Measurements from ENCODE around the gene ELF2.
A peak's percentile ranks its signal among the peaks of the same experiment; 100 is the strongest.
"Not testable (repeated sequence)": the region's sequence is repeated elsewhere in the genome, so short reads cannot be mapped to it uniquely, and the experiment has no call there.

ELF2 gene

DNA sequence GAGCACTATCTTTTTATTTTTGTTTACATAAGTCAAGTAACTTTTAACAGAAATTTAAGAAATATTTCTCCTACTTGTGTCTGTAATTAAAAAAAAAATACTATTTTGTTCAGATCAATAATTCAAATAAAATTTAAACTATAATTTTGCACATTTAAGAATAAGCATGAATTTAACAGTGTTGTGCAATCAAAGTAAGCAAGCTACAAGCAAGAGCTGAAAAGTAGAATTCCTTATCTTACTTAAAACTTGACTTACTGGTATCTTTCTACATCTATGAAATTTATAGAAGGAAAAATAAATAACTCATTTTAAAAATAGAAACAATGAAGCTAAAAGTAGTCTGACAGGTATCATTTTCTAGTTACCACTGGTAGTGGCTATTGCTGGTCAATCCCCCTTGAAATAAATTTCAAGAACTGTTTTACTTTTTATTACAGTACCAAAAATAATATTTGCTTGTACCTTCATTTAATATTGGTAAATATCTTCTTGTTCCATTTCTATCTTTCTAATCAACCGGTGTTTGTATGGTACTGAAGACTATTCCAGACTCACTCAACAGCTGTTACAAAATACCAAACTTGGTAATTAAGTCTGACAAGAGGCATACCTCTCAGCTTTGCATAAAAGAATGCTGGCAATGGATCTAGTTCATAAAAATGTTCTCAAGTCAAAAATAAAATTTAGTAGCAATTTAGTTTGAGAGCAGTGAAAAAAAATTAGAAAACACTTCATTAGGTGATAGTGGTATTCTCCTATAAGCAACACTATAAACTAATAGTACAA is 99.3 kb downstream of the ELF2 start:
- no peak for DNase-seq (ENCODE audit: low spot score)

DNA sequence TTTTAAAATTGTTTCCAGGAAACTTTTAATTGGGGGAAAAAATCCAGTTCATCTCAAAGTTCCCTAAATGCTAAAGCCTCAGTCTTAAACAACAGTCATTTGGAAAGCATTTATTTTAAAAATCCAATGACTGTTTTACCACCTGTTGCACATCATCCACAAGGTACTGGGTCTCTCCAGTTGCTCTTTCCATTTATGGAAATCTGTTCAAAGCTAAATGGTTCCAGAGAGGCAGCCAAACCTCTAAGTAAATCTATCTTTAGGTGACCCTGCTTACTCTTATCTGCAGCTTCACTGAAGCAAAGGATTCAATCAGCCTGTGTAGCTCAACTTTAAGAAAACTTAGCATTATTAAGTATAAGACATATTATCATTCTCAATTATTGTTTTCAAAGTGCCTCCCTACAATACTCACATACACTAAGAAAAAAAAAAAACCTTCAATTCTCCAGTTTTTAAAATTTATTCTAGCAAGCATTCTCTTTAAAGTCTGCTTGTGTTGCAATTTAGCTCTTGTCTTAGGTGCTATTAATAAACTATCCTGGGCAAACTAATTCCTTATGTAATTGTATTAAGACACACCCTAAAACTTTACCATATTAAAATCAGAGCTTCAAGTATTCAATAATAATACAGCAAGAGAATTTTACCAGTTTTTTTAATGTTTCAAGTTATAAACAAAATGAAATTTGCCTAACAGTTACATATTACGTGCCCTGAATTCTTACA is 100.8 kb downstream of the ELF2 start:
- no peak for DNase-seq (ENCODE audit: low spot score)

DNA sequence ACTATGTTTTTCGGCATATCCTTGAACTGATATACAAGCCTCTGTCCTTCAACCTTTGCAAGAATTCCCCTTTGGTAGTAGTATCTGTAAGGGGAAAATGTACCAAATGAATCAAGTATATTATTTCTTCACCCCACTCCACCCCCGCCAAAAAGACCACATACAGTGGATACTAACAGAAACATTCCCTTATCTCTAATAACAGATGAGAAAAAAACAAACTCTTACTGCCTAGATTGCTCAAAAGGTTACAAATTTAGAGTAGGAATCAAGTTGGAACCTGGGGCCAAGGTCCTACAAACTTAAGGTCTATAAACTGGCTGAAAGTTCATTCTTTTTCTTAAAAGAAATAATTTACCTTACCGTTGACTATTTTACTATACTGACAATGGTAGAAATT is 116.4 kb downstream of the ELF2 start:
- no peak for DNase-seq (ENCODE audit: low spot score)

DNA sequence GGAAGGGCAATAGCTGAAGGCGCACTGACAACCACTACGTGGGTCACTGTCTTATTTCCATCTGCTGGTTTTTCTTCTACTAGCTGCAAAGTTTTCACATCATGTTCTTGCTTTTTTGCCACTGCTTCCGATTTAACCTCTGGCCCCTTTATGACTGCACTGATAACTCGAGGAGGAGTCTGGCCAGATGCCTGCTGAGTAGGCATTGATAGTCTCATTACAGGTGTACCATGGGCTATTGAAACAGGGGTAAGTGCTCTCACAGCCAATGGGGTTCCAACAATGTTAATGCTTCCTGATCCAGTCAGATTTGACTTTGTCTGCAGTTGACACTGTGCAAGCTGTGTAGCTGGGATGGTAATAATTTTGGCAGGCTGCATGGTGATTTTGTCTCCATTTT is 118.0 kb downstream of the ELF2 start:
- not testable (repeated sequence) for DNase-seq (ENCODE audit: low spot score)

DNA sequence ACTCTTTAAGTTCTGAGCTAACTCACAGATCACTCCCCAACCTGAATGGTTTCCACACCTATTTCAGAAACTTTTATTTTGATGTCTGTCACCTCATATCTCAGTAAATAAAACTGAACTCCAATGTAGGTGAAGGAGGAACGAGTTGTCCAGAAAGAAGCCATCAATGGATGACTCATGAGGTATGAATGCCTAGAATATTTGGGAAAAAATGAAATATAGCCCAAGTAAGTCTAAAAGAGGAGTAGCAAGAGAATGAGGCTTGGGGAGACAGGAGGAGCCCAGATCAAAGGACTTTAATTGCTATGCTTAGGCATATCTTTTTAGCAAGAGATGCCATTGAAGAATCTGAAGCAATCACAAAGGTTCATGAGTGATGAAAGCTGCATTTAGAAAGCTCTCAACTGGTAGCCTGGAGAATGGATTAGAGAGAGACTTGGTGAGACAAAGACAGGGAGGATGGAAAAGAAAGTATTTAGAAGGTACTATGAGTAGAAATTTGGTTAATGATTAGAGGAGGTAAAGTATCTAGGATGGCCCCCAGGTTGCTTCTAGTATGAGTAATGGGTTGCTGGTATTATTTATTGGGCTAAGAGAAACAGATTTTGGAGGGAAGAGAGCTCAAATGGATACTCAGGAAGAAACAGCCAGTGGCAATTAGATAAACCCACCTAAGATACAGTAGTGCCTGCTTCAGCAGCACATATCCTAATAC is 122.1 kb downstream of the ELF2 start:
- no peak for DNase-seq (ENCODE audit: low spot score)

DNA sequence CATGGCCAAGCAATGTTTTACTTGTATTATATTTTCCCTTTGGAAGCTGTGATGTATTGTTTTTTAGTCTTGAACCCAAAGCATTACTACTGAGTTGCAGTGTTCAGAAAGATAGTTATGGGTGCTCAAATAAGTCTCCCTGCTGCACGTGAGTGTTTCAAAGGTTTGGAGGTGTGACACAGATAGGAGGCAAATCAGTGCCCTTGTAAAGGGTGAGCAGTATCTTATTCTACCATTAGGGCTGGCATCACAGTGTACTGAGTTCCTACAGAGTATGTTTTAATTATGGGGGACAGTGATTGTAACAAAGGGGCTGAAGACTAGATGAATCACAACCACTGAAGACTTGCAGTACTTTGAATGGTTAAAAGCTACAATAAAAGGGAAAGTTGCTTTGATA is 123.1 kb downstream of the ELF2 start:
- no peak for DNase-seq (ENCODE audit: low spot score)

DNA sequence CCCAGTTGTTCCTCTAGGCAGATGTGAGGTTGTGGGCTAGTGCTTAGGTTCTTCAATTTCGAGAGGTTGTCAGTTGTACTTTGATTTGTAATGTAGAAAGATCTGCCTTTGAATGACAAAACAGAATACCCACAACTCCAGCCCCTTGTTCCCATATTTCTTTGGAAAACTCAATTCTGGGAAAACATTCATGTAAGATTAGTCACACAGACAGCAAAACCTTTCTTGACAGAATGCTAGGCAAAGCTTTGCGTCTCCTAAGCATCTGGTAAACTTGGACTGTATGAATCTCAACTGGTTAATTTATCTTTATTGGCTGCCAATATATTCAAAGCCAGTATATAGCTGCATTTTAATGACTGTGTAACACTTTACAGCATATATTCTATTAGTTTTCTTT is 126.6 kb downstream of the ELF2 start:
- DNase-seq (ENCODE audit: low spot score), result no peak

DNA sequence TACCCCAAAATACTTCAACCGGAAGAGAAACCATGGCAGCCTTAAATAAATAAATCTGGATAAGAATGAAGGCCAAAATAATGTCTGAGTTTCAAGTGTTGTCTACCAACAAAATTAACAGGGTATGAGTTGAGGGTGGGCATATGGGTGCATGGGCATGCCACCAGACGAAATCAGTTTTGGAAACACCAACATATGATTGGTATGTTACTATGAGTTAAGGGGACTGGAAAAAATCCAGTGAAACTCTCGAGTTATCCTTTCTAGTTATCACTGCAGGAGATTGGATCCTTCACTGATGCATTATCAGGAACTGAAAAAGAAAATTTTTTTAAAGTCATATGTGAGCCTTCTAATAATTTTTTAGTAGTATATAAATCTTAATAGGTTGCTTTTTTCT is 129.0 kb downstream of the ELF2 start:
- DNase-seq (ENCODE audit: low spot score), result no peak

DNA sequence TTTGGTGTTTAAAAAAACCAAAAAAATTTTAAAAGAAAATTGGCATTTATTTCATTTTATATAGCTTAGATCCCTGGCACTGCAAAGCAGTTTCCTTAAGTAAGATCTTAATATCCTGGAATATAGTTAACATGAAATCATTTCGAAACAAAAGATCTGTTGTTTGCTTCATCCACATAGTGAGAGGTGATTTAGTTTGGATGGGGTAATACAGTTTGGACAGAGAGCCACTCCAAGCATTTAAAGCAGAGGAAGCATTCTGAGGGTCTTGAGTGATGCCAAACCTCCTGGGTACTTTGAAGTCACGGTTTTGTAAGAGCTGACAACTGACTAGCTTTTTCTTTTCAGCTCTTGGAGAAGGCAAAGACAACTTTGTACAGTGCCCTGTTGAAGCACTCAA is 132.7 kb downstream of the ELF2 start:
- DNase-seq (ENCODE audit: low spot score), result no peak

DNA sequence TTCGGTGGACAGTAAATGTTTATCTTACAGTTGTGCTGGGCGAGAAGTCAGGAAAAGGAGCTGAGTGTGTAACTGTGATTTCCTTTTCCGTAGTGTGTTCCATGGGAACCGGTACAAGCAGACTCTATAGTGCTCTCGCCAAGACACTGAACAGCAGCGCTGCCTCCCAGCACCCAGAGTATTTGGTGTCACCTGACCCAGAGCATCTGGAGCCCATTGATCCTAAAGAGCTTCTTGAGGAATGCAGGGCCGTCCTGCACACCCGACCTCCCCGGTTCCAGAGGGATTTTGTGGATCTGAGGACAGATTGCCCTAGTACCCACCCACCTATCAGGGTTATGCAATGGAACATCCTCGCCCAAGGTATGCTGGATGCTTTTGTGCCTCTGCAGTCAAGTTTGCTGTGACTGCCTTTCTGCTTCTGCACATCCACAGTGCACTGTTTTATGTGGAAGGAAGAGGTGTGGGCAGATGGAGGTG is 134.0 kb downstream of the ELF2 start:
- DNase-seq (ENCODE audit: low spot score), result no peak

DNA sequence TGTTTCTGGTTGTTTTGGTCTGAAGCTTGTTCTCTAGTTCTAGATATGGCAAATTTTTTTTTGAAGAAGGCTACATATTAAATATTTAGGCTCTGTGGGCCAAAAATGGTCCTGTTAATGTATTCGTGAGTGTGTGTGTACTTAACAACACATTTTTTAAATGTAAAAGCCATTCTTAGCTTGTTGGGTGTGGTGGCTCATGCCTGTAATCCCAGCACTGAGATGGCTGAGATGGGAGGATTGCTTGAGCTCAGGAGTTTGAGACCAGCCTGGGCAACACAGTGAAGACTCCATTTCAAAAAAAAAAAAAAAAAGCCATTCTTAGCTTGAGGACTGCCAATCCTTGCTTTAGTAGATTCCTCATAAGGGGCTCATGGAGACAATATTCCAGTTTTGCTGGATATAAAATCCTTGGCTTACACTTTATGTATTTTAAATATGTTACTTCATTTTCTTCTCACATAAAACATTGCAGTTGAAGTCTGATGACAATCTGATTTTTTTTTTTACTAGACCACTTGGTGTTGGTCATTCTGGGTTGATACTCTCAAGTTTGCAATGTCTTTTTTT is 138.1 kb downstream of the ELF2 start:
- no peak for DNase-seq (ENCODE audit: low spot score)

DNA sequence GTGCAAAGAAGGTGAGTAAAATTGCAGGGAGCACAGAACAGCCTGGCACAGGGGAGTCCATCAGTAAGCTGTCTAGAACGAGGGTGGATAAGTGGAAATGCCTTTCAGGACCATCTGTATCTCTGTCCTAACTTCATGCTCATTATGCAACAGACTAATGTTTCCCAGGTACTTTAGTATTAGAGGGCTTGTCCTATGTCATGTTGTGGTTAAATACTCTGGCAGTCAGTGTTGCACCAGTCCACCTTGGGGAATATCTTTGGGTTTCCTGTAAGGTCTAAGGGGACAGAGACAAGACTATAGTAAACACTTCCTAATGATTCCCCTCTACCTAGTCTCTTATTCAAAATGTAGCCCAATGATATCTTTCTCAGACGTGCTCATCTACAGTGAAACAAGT is 140.1 kb downstream of the ELF2 start:
- no peak for DNase-seq (ENCODE audit: low spot score)

DNA sequence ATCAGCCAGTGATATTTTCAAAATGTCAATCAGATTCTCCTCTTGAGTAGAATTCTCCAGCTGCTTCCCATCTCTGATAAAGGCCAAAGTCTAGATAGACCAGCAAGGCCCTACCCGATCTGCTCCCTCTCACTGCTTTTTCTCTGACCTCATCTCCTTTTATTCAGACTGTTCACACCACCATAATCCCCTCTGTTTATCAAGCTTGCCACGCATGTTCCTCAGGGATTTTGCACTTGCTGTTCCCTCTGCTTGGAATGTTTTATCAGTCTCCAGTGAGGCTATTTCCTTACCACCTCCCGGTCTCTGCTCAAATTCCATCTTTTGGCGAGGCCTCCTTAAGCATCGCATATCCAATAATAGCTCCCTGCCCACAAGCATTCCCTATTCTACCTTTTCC is 141.4 kb downstream of the ELF2 start:
- no peak for DNase-seq (ENCODE audit: low spot score)

DNA sequence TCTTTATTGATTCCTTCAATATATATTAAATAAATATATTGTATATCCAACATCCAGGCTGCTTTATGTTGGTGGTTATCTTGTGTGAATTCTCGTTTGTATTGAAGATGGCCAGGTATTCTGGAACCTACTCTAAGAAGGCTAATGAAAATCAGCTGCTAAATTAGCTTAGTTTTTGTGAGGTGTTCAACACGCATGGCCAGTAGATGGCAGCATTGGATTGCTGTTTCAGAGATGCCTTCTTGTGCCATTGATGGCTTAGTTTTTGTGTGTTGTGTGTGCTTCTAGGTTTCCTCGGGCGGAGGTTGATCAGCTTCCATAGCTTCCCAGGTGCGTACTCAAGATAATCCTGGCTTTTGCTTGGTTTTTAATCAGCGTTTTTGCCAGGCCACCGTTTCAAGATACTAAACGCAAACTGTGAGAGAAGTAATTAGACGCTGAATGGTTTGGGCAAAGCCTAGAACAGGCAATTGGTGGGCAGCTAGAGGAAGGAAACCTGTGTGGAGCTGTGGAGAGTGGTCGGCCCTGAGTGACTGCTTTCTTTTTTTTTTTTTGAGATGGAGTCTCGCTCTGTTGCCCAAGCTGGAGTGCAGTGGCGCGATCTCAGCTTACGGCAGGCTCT is 146.3 kb downstream of the ELF2 start:
- peak; percentile 83 for DNase-seq (ENCODE audit: low spot score)

DNA sequence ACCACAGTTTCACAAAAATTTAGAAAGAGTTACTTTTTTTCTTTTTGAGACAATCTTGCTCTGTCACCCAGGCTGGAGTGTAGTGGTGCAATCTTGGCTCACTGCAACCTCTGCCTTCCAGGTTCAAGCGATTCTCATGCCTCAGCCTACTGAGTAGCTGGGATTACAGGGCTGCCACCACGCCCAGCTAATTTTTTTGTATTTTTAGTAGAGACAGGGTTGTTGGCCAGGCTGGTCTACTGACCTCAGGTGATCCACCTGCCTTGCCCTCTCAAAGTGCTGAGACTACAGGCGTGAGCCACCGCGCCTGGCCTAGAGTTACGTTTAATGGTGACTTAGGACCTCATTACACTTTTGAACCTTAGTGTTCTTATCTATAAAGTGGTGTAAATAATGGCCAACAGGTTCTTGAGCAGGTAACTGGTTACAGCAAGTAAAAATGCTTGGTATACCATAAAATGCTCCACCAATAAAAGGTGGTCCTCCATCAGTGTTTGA is 147.1 kb downstream of the ELF2 start:
- not testable (repeated sequence) for DNase-seq (ENCODE audit: low spot score)

DNA sequence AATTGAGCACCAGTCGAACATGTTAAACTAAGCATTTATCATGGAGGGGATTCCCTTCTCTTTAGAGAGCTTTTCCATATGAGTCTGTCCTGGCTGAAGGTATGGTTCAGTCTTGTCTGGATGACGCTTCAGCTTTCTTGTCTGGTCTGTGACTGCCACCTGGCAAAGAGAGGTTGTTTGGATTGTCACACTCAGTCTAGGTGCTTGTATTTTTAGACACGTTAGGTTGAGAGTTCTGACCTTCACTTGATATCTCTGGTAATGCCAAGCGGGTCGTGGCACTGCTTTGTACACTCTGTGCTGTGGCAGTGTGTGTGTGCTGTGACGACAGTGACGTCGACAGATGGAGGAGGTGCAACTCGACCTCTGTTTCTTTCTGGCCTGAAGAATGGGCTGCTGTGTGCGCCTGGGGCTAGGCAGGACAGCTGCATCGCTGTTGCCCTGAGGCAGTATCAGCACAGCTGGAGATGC is 148.8 kb downstream of the ELF2 start:
- no peak for DNase-seq (ENCODE audit: low spot score)

DNA sequence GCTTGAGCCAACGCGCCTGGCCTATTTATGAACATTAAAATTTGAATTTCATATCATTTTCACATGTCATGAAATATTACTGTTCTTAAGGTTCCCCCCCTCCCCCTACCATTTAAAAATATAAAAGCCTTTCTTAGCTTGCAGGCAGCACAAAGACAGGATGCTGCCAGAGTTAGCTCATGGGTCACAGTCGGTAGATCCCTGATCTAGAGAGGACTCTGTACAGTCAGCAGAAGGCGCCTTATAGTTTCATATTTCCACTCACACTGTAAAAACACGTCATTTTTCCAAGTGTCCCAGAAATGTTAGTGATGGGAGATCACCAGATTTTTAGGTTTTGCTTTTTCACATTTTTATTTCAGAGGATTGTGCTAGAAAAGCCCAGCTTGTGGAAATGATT is 149.2 kb downstream of the ELF2 start:
- no peak for DNase-seq (ENCODE audit: low spot score)

DNA sequence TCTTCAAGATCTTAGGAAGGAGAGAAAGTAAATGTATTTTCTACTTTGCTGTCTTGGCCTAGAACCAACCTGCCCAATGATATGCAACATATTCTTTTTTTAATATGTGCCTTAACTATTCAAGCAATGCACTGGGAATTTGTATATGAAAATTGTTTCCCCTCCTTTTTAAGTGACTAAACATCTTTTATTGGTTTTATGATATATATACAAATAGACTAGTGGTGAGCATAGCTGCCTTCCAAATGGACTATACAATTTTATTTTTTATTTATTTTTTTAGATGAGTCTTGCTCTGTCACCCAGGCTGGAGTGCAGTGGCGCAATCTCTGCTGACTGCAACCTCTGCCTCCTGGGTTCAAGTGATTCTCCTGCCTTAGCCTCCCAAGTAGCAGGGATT is 151.2 kb downstream of the ELF2 start:
- no peak for DNase-seq (ENCODE audit: low spot score)

DNA sequence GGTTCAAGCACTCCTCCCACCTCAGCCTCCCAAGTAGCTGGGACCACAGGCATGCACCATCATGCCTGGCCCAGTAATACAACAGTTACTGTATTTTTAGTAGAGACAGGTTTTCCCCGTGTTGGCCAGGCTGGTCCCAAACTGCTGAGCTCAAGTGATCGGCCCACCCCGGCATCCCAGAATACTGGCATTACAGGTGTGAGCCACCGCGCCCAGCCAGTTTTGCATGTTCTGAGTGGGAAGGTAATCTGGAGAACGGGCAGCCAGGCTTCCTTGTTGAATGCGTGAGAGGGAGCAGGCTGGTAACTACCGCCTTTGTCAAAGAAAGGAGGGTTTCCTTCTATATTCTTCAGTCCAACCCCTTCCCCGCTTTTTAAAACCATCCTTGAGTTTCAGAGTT is 152.3 kb downstream of the ELF2 start:
- DNase-seq (ENCODE audit: low spot score), result no peak

DNA sequence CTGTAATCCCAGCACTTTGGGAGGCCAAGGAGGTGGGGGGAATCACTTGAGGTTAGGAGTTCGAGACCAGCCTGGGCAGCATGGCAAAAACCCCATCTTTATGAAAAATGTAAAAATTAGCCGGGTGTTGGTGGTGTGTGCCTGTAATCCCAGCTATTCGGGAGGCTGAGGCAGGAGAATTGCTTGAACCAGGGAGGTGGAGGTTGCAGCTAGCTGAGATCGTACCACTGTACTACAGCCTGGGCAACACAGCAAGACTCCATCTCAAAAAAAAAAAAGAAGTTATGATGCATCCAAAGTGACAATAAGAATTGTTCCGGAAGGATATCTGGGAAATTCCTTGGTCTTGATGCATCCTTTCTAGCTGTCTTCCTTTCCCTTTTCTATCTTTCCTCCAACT is 154.2 kb downstream of the ELF2 start:
- DNase-seq (ENCODE audit: low spot score), result no peak

DNA sequence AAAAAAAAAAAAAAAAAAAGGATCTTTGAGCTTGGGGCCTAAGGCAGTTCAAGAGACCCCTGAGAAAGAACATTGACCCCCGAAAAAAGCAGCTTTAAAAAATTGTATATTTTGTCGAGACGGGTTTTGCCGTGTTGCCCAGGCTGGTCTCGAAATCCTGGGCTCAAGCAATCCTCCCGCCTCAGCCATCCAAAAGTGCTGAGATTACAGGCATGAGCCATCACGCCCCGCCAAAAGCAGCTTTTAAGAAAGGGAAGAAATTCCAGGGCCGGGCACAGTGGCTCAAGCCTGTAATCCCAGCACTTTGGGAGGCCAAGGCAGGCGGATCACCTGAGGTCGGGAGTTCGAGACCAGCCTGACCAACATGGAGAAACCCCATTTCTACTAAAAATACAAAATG is 155.9 kb downstream of the ELF2 start:
- not testable (repeated sequence) for DNase-seq (ENCODE audit: low spot score)

DNA sequence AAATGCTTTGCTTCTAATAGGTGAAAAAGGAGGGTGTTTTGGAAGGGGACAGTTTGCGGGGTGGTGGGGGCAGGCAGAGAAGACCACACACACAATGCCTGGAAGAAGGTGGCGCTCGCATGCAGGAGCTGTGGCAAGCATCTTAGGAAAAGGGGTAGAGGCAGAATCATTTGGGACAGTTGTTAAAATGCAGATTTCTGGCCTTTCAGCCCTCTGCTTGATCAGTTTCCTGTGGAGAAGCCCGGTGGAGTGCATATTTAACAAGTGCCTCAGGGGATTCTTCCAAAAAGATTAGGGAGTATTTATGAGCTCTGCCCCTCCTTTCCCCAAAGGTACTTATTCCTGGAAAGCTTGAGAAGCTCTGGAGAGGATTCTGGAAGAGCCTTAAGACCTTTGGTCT is 156.6 kb downstream of the ELF2 start:
- DNase-seq (ENCODE audit: low spot score), result no peak
